GM06990 (cell line): ENCODE measurements around the gene C3orf20.

ENCODE experiments used
- DNase-seq: peaks from one replicate; pipeline ENCODE4 v3.0.0-alpha.2; 2011; ENCODE audit not compliant: insufficient read length; ENCODE audit errors: extremely low read depth
- H3K27me3 ChIP-seq: replicated peaks from 2 replicates; pipeline ENCODE4 v1.6.0; 2011; ENCODE audit warnings: low read length; ENCODE audit not compliant: control insufficient read depth, insufficient read depth
- H3K36me3 ChIP-seq: 2 replicates; pipeline ENCODE4 v1.5.1; 2011; ENCODE audit warnings: low read length; ENCODE audit not compliant: control insufficient read depth, insufficient read depth
- H3K4me3 ChIP-seq: replicated peaks from 2 replicates; pipeline ENCODE4 v1.5.1; 2011; ENCODE audit warnings: low read depth, mild to moderate bottlenecking, control low read depth, low read length
- TF ChIP-seq, protein P1 (sequence below): IDR thresholded peaks from 2 replicates; pipeline ENCODE4 v1.5.1; 2011; ENCODE audit warnings: low read length, control low read depth, mild to moderate bottlenecking, inconsistent platforms; ENCODE audit not compliant: insufficient read depth, poor library complexity, severe bottlenecking

C3orf20 gene

GRCh38 chr3:14663396-14664135, 11.4 kb upstream of the C3orf20 start:
- TF ChIP-seq, protein P1, sequence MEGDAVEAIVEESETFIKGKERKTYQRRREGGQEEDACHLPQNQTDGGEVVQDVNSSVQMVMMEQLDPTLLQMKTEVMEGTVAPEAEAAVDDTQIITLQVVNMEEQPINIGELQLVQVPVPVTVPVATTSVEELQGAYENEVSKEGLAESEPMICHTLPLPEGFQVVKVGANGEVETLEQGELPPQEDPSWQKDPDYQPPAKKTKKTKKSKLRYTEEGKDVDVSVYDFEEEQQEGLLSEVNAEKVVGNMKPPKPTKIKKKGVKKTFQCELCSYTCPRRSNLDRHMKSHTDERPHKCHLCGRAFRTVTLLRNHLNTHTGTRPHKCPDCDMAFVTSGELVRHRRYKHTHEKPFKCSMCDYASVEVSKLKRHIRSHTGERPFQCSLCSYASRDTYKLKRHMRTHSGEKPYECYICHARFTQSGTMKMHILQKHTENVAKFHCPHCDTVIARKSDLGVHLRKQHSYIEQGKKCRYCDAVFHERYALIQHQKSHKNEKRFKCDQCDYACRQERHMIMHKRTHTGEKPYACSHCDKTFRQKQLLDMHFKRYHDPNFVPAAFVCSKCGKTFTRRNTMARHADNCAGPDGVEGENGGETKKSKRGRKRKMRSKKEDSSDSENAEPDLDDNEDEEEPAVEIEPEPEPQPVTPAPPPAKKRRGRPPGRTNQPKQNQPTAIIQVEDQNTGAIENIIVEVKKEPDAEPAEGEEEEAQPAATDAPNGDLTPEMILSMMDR: no peak
- no peak for DNase-seq
- no peaks in the 10 kb centered on the region for H3K27me3 ChIP-seq
- H3K36me3 ChIP-seq: peaks cover 38% of the 10 kb centered on the region
- no peak overlapping the region for H3K4me3 ChIP-seq

- TF ChIP-seq, protein P1: no peak
- no peaks in the 10 kb centered on the region for H3K27me3 ChIP-seq
- H3K36me3 ChIP-seq: peaks cover 41% of the 10 kb centered on the region
- DNase-seq: no peak
- no peak overlapping the region for H3K4me3 ChIP-seq
These were observed 10.8 kb upstream of the C3orf20 start for GRCh38 chr3:14664170-14664569.

DNA sequence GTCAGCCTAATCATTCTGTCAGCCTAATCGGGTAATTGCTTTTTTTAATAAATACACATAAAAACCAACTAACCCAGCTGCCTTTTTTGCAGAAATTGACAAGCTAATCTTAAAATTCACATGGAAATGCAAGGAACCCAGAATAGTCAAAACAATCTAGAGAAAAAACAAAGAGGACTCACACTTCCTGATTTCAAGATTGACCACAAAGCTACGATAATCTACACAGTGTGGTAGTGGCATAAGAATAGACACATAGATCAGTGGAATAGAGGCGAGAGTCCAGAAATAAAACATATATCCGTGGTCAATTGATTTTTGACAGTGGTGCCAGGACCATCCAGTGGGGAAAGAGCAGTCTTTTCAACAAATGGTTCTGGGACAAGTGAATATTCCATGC, 2.4 kb upstream of the C3orf20 start:
- TF ChIP-seq, protein P1: no peak
- peaks cover 33% of the 10 kb centered on the region for H3K36me3 ChIP-seq
- no peak for DNase-seq
- H3K4me3 ChIP-seq: no peak overlapping the region
- no peaks in the 10 kb centered on the region for H3K27me3 ChIP-seq

DNA sequence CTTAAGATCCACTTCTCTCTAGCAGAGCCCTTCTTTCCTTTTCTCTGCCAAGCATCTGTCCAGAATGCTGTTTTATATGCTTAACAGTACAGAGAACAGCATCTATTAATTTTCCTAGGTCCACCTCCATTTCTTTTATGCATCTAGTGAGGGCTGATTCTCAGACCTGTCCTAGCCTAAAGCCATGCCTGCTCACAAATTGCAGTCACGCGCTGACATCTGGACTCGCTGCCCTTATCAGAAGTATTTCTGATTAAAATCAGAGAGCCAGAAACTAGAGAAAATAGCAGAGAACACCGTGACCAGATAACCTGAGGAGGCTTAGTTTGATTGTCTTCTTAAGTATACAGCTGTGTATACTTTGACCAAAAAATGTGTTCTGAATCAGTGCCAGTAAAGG, 1.9 kb downstream of the C3orf20 start:
- peaks cover 10% of the 10 kb centered on the region for H3K36me3 ChIP-seq
- no peak overlapping the region for H3K4me3 ChIP-seq
- no peak for DNase-seq
- TF ChIP-seq, protein P1: no peak
- H3K27me3 ChIP-seq: no peaks in the 10 kb centered on the region

DNA sequence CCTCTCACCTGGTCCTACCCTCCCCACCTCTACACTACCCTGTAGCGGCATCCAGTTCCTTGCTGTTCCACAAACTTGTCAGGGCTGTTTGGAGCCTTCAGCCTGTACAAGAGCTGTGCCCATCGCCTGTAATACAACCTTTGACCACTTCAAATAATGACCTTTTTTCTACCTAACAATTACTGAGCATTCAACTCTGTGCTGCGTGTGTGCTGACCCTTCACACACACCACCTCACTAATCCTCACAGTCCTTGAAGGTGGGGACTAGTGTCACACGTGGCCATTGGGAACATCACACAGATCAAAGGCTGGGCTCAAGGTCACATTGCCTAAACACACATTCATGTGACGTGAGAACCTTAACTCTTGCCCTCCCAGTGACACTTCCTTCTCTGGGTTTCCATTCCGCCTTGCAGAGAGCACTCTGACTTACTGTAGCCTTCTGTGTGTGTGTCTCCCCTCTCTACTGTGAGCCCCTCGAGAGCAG, 3.1 kb downstream of the C3orf20 start:
- Histone ChIP-seq H3K4me3 (no peak overlapping the region), H3K27me3 (no peaks in the 10 kb centered on the region), H3K36me3 (peaks cover 7% of the 10 kb centered on the region)
- DNase-seq: no peak
- TF ChIP-seq, protein P1: no peak
